Measurements from ENCODE around the gene MTHFD1L. TPM values are rescaled to one million over a fixed set of nuclear protein-coding genes. Genes with fewer than 3 reads are reported as not detected.

Gene MTHFD1L
- total and polyA plus RNA-seq, 7 experiments from 2014 or later, result 5.7 to 57.8 (median 7.8) TPM

DNA sequence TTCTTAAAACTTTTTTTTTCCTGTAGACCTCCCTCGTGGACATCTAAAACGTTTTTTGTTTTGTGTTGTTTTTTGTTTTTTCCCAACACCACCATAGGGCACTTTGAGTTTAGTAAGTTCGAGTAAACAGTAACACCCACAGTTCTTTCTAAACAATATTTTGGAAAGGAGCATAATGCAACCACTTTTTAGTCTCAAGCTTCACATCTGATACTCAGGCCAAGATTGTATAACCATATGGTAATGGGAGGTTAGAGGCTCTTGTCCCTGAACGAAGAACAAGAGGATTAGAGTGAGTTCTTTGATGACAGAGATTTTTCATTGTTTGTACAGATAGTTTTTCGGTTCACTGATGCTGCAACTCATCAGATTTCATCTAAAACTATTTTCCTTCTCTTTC is 144.6 kb downstream of the MTHFD1L start:
- no peak for DNase-seq
- H3K27me3 Mint-ChIP-seq, result no peaks in the 10 kb centered on the region
- H3K4me1 ChIP-seq (ENCODE audit: control insufficient read depth in 2 of 2, insufficient read depth in 2 of 2, low read length in 2 of 2), result no peaks in the 10 kb centered on the region
- ChIA-PET POLR2A (no interaction called here), CTCF (interaction anchor here (1.1 to 1.9 kb wide), 3 partner anchors 252 to 325 kb away, joined by 4 to 8 read pairs (median 6); no protein-coding TSS in a partner anchor)
- intact Hi-C loops (cut with micrococcal nuclease), result no loop called here
- H3K4me1 Mint-ChIP-seq, result peaks cover 0 to 23% (median 15%) of the 10 kb centered on the region in 7 donors
- H3K27me3 ChIP-seq (ENCODE audit: control insufficient read depth in 2 of 2, insufficient read depth in 2 of 2, low read length in 2 of 2), result no peaks in the 10 kb centered on the region
- ATAC-seq, result no peak
- no peaks in the 10 kb centered on the region for H3K9me3 ChIP-seq (ENCODE audit: control insufficient read depth in 2 of 3, low read length in 3 of 3)
- H3K9me3 Mint-ChIP-seq, result no peaks in the 10 kb centered on the region
- no peak overlapping the region for H3K4me3 Mint-ChIP-seq
- no peak overlapping the region for H3K27ac Mint-ChIP-seq
- H3K36me3 ChIP-seq (ENCODE audit: control insufficient read depth in 2 of 3, insufficient read depth in 3 of 3, low read length in 3 of 3), result no peaks in the 10 kb centered on the region
- H3K36me3 Mint-ChIP-seq, result peaks cover 0 to 6% (median 0%) of the 10 kb centered on the region in 5 donors
- H3K27ac ChIP-seq (ENCODE audit: low read depth, low read length), result no peak overlapping the region
- H3K4me3 ChIP-seq (ENCODE audit: low read length), result no peak overlapping the region

- intact Hi-C loops (cut with micrococcal nuclease), result no loop called here
- Mint-ChIP-seq H3K27ac (no peak overlapping the region), H3K4me3 (no peak overlapping the region), H3K27me3 (no peaks in the 10 kb centered on the region), H3K9me3 (no peaks in the 10 kb centered on the region), H3K4me1 (peaks cover 0 to 10% (median 0%) of the 10 kb centered on the region in 7 donors), H3K36me3 (peaks cover 0 to 5% (median 0%) of the 10 kb centered on the region in 5 donors)
- no peaks in the 10 kb centered on the region for H3K4me1 ChIP-seq (ENCODE audit: control insufficient read depth in 2 of 2, insufficient read depth in 2 of 2, low read length in 2 of 2)
- ChIA-PET CTCF (interaction anchor here (1.2 to 2.9 kb wide), 4 partner anchors 7 to 322 kb away, joined by 4 to 32 read pairs (median 18); no protein-coding TSS in a partner anchor), POLR2A (interaction anchor here (0.5 kb wide), 1 partner anchor 311 kb away, joined by 3 read pairs; no protein-coding TSS in a partner anchor)
- no peaks in the 10 kb centered on the region for H3K9me3 ChIP-seq (ENCODE audit: control insufficient read depth in 2 of 3, low read length in 3 of 3)
- peaks cover 0 to under 1% (median 0%) of the 10 kb centered on the region in 3 experiments for H3K36me3 ChIP-seq (ENCODE audit: control insufficient read depth in 2 of 3, insufficient read depth in 3 of 3, low read length in 3 of 3)
- no peak for ATAC-seq
- no peak for DNase-seq
- no peaks in the 10 kb centered on the region for H3K27me3 ChIP-seq (ENCODE audit: control insufficient read depth in 2 of 2, insufficient read depth in 2 of 2, low read length in 2 of 2)
- H3K4me3 ChIP-seq (ENCODE audit: low read length), result no peak overlapping the region
- H3K27ac ChIP-seq (ENCODE audit: low read depth, low read length), result no peak overlapping the region
Measured at GRCh38 chr6:151012321-151013294, 147.1 kb downstream of the MTHFD1L start.

GRCh38 chr6:151014404-151015100 is 149.1 kb downstream of the MTHFD1L start:
- Histone ChIP-seq H3K27me3 (ENCODE audit: control insufficient read depth in 2 of 2, insufficient read depth in 2 of 2, low read length in 2 of 2) (no peaks in the 10 kb centered on the region), H3K9me3 (ENCODE audit: control insufficient read depth in 2 of 3, low read length in 3 of 3) (no peaks in the 10 kb centered on the region), H3K27ac (ENCODE audit: low read depth, low read length) (no peak overlapping the region), H3K4me1 (ENCODE audit: control insufficient read depth in 2 of 2, insufficient read depth in 2 of 2, low read length in 2 of 2) (no peaks in the 10 kb centered on the region), H3K4me3 (ENCODE audit: low read length) (no peak overlapping the region), H3K36me3 (ENCODE audit: control insufficient read depth in 2 of 3, insufficient read depth in 3 of 3, low read length in 3 of 3) (peaks cover 0 to 11% (median 0%) of the 10 kb centered on the region in 3 experiments)
- Mint-ChIP-seq H3K27me3 (no peaks in the 10 kb centered on the region), H3K4me1 (peaks cover 0 to 10% (median 0%) of the 10 kb centered on the region in 7 donors), H3K9me3 (no peaks in the 10 kb centered on the region), H3K4me3 (peak overlapping the region in 1 of 10 donors; percentile 22), H3K36me3 (peaks cover 0 to 5% (median 0%) of the 10 kb centered on the region in 5 donors), H3K27ac (peak overlapping the region in 1 of 9 donors; percentile 41)
- ATAC-seq (peak; percentile 83), DNase-seq (peak; percentile 17 to 61 (median 47))
- POLR2A ChIA-PET, result no interaction called here
- CTCF ChIA-PET, result interaction anchor here (0.7 to 2.9 kb wide), 7 partner anchors 9 to 375 kb away, joined by 3 to 32 read pairs (median 4); no protein-coding TSS in a partner anchor
- intact Hi-C loops (cut with micrococcal nuclease), result loop anchor here (1.0 to 2.0 kb wide), 5 partner anchors 122 to 366 kb away; no protein-coding TSS in a partner anchor

DNA sequence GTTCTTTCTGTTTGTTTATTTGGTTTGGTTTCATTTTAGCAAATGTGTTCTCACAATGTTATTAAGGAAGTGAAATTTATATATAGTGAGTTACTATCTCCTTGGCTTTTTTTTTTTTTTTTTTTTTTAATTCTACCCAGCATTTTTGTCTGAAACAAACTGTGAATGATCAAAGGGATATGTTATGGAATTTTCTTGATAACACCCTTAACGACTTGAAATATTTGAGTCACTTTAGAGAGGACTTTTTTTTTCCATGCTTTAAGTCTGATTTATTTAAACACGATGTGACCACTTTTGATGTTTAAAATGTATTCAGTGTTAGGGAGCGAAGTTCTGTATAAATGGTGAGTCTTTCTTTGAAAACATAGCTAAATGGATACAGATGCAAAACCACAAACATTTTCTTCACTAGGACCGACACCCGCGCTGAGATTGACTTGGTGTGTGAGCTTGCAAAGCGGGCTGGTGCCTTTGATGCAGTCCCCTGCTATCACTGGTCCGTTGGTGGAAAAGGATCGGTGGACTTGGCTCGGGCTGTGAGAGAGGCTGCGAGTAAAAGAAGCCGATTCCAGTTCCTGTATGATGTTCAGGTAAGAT is 149.7 kb downstream of the MTHFD1L start:
- no peak overlapping the region for H3K27ac Mint-ChIP-seq

DNA sequence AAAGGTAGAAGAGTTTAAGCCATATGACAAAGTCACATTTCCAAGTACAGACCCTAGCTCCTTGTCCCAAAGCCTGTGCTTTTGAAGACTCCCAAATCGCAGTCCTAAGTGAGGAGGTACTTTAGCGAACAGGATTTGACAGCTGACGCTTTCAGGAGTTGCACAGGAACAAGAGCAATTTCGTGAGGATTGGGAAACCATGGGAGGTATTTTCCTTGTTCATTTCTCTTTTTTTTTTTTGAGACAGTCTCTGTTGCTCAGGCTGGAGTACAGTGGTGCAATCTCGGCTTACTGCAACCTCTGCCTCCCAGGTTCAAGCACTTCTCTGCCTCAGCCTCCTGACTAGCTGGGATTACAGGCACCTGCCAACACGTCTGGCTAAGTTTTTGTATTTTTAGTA is 150.6 kb downstream of the MTHFD1L start:
- Mint-ChIP-seq H3K9me3 (no peaks in the 10 kb centered on the region), H3K36me3 (peaks cover 0 to 8% (median 0%) of the 10 kb centered on the region in 5 donors), H3K27me3 (no peaks in the 10 kb centered on the region), H3K4me1 (peaks cover 0 to 10% (median 0%) of the 10 kb centered on the region in 7 donors), H3K4me3 (no peak overlapping the region), H3K27ac (no peak overlapping the region)
- DNase-seq (no peak), ATAC-seq (no peak)
- Histone ChIP-seq H3K4me3 (ENCODE audit: low read length) (no peak overlapping the region), H3K27ac (ENCODE audit: low read depth, low read length) (no peak overlapping the region), H3K36me3 (ENCODE audit: control insufficient read depth in 2 of 3, insufficient read depth in 3 of 3, low read length in 3 of 3) (peaks cover 0 to 11% (median 0%) of the 10 kb centered on the region in 3 experiments), H3K4me1 (ENCODE audit: control insufficient read depth in 2 of 2, insufficient read depth in 2 of 2, low read length in 2 of 2) (no peaks in the 10 kb centered on the region), H3K9me3 (ENCODE audit: control insufficient read depth in 2 of 3, low read length in 3 of 3) (no peaks in the 10 kb centered on the region), H3K27me3 (ENCODE audit: control insufficient read depth in 2 of 2, insufficient read depth in 2 of 2, low read length in 2 of 2) (no peaks in the 10 kb centered on the region)
- POLR2A ChIA-PET, result no interaction called here
- CTCF ChIA-PET, result interaction anchor here (0.6 to 1.7 kb wide), 3 partner anchors 11 to 310 kb away, joined by 4 to 6 read pairs (median 6); no protein-coding TSS in a partner anchor
- intact Hi-C loops (cut with micrococcal nuclease), result no loop called here

More for the DNA sequence above, 149.7 kb downstream of the MTHFD1L start:
- DNase-seq (no peak), ATAC-seq (no peak)
- H3K9me3 Mint-ChIP-seq, result no peaks in the 10 kb centered on the region
- Histone ChIP-seq H3K4me3 (ENCODE audit: low read length) (no peak overlapping the region), H3K27me3 (ENCODE audit: control insufficient read depth in 2 of 2, insufficient read depth in 2 of 2, low read length in 2 of 2) (no peaks in the 10 kb centered on the region), H3K36me3 (ENCODE audit: control insufficient read depth in 2 of 3, insufficient read depth in 3 of 3, low read length in 3 of 3) (peaks cover 0 to 11% (median 0%) of the 10 kb centered on the region in 3 experiments), H3K4me1 (ENCODE audit: control insufficient read depth in 2 of 2, insufficient read depth in 2 of 2, low read length in 2 of 2) (no peaks in the 10 kb centered on the region), H3K9me3 (ENCODE audit: control insufficient read depth in 2 of 3, low read length in 3 of 3) (no peaks in the 10 kb centered on the region), H3K27ac (ENCODE audit: low read depth, low read length) (no peak overlapping the region)
- CTCF ChIA-PET, result interaction anchor here (0.6 to 2.9 kb wide), 6 partner anchors 10 to 320 kb away, joined by 3 to 32 read pairs (median 6); no protein-coding TSS in a partner anchor
- intact Hi-C loops (cut with micrococcal nuclease), result loop anchor here in 1 of 2 donors (2.0 kb wide), 1 partner anchor 122 kb away; no protein-coding TSS in a partner anchor
- no peak overlapping the region for H3K4me3 Mint-ChIP-seq
- H3K36me3 Mint-ChIP-seq, result peaks cover 0 to 5% (median 0%) of the 10 kb centered on the region in 5 donors
- H3K27me3 Mint-ChIP-seq, result no peaks in the 10 kb centered on the region
- POLR2A ChIA-PET, result no interaction called here
- peaks cover 0 to 10% (median 0%) of the 10 kb centered on the region in 7 donors for H3K4me1 Mint-ChIP-seq

DNA sequence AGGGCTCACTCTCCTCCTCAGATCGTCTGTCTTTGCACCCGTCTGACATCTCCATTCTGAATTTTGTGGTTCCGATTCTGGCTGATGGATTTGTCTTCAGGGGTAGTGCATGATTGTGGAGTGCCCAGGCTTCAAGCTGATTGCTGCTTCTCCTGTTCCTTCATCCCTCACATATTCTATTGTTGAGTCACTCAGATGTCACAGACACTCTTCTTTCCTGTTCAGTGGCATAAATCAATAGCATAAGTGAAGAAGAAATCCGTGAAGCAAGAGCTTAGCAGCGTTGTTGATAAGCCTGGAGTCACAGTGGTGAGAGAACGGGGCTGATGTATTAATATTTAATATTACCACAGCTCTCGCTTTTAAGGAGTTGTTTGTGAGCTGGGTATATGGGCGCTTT is 152.5 kb downstream of the MTHFD1L start:
- peaks cover 0 to 10% (median 0%) of the 10 kb centered on the region in 7 donors for H3K4me1 Mint-ChIP-seq
- no peaks in the 10 kb centered on the region for H3K9me3 ChIP-seq (ENCODE audit: control insufficient read depth in 2 of 3, low read length in 3 of 3)
- POLR2A ChIA-PET, result no interaction called here
- peaks cover 0 to 11% (median 0%) of the 10 kb centered on the region in 3 experiments for H3K36me3 ChIP-seq (ENCODE audit: control insufficient read depth in 2 of 3, insufficient read depth in 3 of 3, low read length in 3 of 3)
- no peak overlapping the region for H3K27ac Mint-ChIP-seq
- H3K36me3 Mint-ChIP-seq, result peaks cover 0 to 10% (median 4%) of the 10 kb centered on the region in 5 donors
- no peak overlapping the region for H3K4me3 ChIP-seq (ENCODE audit: low read length)
- CTCF ChIA-PET, result interaction anchor here (1.0 to 1.9 kb wide), 3 partner anchors 9 to 320 kb away, joined by 4 to 5 read pairs (median 4); no protein-coding TSS in a partner anchor
- no peaks in the 10 kb centered on the region for H3K27me3 ChIP-seq (ENCODE audit: control insufficient read depth in 2 of 2, insufficient read depth in 2 of 2, low read length in 2 of 2)
- H3K27me3 Mint-ChIP-seq, result no peaks in the 10 kb centered on the region
- no peak for DNase-seq
- no peaks in the 10 kb centered on the region for H3K4me1 ChIP-seq (ENCODE audit: control insufficient read depth in 2 of 2, insufficient read depth in 2 of 2, low read length in 2 of 2)
- H3K4me3 Mint-ChIP-seq, result no peak overlapping the region
- no peak overlapping the region for H3K27ac ChIP-seq (ENCODE audit: low read depth, low read length)
- intact Hi-C loops (cut with micrococcal nuclease), result no loop called here
- H3K9me3 Mint-ChIP-seq, result no peaks in the 10 kb centered on the region
- ATAC-seq, result no peak
